ENCODE measurements around the gene LRRC55. TPM values are rescaled to one million over a fixed set of nuclear protein-coding genes. Genes with fewer than 3 reads are reported as not detected.

The LRRC55 gene
- total RNA-seq, 1 experiment from 2014 or later = not detected

DNA sequence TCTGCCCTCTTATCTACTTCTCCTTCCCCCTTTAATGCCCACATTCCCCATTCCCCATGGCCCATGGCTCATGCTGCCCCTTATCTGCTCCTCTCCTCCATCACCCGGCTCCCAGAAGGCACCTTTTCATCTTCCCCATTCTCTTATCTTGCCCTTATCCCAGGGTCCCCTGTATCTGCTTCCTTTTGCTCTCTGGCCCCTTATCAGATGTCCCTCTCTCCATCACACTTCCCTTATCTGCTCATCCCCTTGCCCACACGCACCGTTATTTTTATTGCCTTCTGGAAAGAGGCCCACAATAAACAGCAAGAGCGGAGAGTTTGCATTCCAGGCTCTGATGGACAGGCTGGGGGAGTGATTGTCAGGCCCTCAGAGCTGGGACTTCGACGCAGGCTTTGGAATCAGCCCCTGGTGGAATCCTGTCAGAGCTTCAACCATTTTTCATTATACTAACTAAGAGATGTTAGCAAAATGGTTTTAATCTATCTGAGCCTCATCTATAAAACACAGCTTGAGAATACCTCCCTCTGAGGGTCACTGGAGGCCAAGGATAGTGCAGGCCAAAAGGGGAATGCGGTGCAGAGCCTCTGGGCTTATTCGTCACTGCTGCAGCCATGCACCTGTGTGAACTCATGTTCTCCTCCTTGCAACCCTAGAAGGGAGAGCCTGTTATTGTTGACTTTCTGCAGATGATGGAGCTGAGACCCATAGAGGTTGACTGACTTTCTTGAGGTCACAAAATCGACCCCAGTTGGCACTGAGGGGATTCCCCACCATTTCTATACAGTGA is 37.0 kb upstream of the LRRC55 start:
- in situ Hi-C loops (cut with HindIII; ENCODE audit: low pct_unique_long_range_greater_than_20kb, low sequenced_read_pairs) (no loop called here), intact Hi-C loops (cut with micrococcal nuclease; ENCODE audit: unreplicated experiment) (no loop called here)
- H3K4me1 ChIP-seq (ENCODE audit: control insufficient read depth, insufficient read depth, low read length) = no peaks in the 10 kb centered on the region
- H3K36me3 ChIP-seq (ENCODE audit: control insufficient read depth, insufficient read depth, low read length) = no peaks in the 10 kb centered on the region
- DNase-seq (ENCODE audit: low read depth, low spot score) (no peak), ATAC-seq (no peak)
- no peak overlapping the region for H3K27ac ChIP-seq (ENCODE audit: low read length)
- no TSS peak for BruUV-seq (replicated peaks)
- ChIA-PET CTCF (no interaction called here), POLR2A (no interaction called here)
- no peaks in the 10 kb centered on the region for H3K9me3 ChIP-seq (ENCODE audit: control insufficient read depth, insufficient read depth, low read depth, low read length)
- TF ChIP-seq POLR2AphosphoS5 (IDR thresholded peaks at IDR 0.05; ENCODE audit: low read depth, low read length) (no peak), TCF7L2 (IDR thresholded peaks at IDR 0.05; ENCODE audit: low read depth, low read length) (no peak), SIN3A (IDR thresholded peaks at IDR 0.05; ENCODE audit: borderline replicate concordance, insufficient read depth, low read depth, low read length) (no peak)
- TF ChIP-seq, protein P1, sequence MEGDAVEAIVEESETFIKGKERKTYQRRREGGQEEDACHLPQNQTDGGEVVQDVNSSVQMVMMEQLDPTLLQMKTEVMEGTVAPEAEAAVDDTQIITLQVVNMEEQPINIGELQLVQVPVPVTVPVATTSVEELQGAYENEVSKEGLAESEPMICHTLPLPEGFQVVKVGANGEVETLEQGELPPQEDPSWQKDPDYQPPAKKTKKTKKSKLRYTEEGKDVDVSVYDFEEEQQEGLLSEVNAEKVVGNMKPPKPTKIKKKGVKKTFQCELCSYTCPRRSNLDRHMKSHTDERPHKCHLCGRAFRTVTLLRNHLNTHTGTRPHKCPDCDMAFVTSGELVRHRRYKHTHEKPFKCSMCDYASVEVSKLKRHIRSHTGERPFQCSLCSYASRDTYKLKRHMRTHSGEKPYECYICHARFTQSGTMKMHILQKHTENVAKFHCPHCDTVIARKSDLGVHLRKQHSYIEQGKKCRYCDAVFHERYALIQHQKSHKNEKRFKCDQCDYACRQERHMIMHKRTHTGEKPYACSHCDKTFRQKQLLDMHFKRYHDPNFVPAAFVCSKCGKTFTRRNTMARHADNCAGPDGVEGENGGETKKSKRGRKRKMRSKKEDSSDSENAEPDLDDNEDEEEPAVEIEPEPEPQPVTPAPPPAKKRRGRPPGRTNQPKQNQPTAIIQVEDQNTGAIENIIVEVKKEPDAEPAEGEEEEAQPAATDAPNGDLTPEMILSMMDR (IDR thresholded peaks at IDR 0.05) = no peak
- TF ChIP-seq, protein P2, sequence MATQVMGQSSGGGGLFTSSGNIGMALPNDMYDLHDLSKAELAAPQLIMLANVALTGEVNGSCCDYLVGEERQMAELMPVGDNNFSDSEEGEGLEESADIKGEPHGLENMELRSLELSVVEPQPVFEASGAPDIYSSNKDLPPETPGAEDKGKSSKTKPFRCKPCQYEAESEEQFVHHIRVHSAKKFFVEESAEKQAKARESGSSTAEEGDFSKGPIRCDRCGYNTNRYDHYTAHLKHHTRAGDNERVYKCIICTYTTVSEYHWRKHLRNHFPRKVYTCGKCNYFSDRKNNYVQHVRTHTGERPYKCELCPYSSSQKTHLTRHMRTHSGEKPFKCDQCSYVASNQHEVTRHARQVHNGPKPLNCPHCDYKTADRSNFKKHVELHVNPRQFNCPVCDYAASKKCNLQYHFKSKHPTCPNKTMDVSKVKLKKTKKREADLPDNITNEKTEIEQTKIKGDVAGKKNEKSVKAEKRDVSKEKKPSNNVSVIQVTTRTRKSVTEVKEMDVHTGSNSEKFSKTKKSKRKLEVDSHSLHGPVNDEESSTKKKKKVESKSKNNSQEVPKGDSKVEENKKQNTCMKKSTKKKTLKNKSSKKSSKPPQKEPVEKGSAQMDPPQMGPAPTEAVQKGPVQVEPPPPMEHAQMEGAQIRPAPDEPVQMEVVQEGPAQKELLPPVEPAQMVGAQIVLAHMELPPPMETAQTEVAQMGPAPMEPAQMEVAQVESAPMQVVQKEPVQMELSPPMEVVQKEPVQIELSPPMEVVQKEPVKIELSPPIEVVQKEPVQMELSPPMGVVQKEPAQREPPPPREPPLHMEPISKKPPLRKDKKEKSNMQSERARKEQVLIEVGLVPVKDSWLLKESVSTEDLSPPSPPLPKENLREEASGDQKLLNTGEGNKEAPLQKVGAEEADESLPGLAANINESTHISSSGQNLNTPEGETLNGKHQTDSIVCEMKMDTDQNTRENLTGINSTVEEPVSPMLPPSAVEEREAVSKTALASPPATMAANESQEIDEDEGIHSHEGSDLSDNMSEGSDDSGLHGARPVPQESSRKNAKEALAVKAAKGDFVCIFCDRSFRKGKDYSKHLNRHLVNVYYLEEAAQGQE (IDR thresholded peaks at IDR 0.05; ENCODE audit: insufficient read depth in 1 of 2, low read depth in 2 of 2, low read length in 1 of 2) = no peak
- no peak overlapping the region for H3K4me3 ChIP-seq (ENCODE audit: low read depth in 2 of 2, low read length in 2 of 2)
- H3K27me3 ChIP-seq (ENCODE audit: control insufficient read depth, insufficient read depth, low read length) = peaks cover 2% of the 10 kb centered on the region

DNA sequence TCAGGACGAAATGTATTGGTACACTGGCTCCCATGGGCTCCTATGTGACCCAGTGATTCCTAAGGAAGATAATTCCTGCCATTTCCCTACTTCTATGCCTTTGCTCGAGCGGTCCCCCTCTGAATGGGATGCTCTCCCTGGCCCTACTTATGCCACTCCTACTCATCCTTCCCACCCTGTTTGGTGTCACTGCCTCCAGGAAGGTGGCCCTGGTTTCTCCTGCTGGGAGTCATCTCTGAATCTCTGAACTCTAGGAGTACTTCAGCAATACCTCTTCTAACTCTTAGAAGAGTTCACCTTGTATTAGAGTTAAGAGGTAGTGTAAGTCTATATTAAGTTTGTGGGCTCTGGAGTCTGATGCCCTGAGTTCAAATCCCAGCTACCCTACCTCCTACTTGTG is 35.5 kb upstream of the LRRC55 start:
- Histone ChIP-seq H3K4me3 (ENCODE audit: low read depth in 2 of 2, low read length in 2 of 2) (no peak overlapping the region), H3K27me3 (ENCODE audit: control insufficient read depth, insufficient read depth, low read length) (peaks cover 2% of the 10 kb centered on the region), H3K4me1 (ENCODE audit: control insufficient read depth, insufficient read depth, low read length) (no peaks in the 10 kb centered on the region), H3K36me3 (ENCODE audit: control insufficient read depth, insufficient read depth, low read length) (no peaks in the 10 kb centered on the region), H3K9me3 (ENCODE audit: control insufficient read depth, insufficient read depth, low read depth, low read length) (no peaks in the 10 kb centered on the region), H3K27ac (ENCODE audit: low read length) (no peak overlapping the region)
- in situ Hi-C loops (cut with HindIII; ENCODE audit: low pct_unique_long_range_greater_than_20kb, low sequenced_read_pairs) (no loop called here), intact Hi-C loops (cut with micrococcal nuclease; ENCODE audit: unreplicated experiment) (no loop called here)
- DNase-seq (ENCODE audit: low read depth, low spot score) = no peak
- ChIA-PET CTCF (no interaction called here), POLR2A (no interaction called here)
- TF ChIP-seq, protein P2 (IDR thresholded peaks at IDR 0.05; ENCODE audit: insufficient read depth in 1 of 2, low read depth in 2 of 2, low read length in 1 of 2) = no peak
- TF ChIP-seq TCF7L2 (IDR thresholded peaks at IDR 0.05; ENCODE audit: low read depth, low read length) (no peak), POLR2AphosphoS5 (IDR thresholded peaks at IDR 0.05; ENCODE audit: low read depth, low read length) (no peak), SIN3A (IDR thresholded peaks at IDR 0.05; ENCODE audit: borderline replicate concordance, insufficient read depth, low read depth, low read length) (no peak)
- TF ChIP-seq, protein P1 (IDR thresholded peaks at IDR 0.05) = no peak
- BruUV-seq (replicated peaks) = no TSS peak
- ATAC-seq = no peak
